HG03378 (cell line): ENCODE data around the gene ADAMTS12.
"Not testable (repeated sequence)": the region's sequence is repeated elsewhere in the genome, so short reads cannot be mapped to it uniquely, and the experiment has no call there.

Experiments
- ATAC-seq: cut with Tn5 transposase; IDR thresholded peaks from one replicate; pipeline ENCODE4 v1.9.1; 2021; ENCODE audit warnings: mild to moderate bottlenecking, moderate library complexity; ENCODE audit not compliant: unreplicated experiment

ADAMTS12 gene

GRCh38 chr5:33538201-33538600 lies 353.6 kb downstream of the ADAMTS12 start:
- no peak for ATAC-seq

GRCh38 chr5:33537240-33537639 lies 354.6 kb downstream of the ADAMTS12 start:
- ATAC-seq: no peak

GRCh38 chr5:33536802-33537201 lies 355.0 kb downstream of the ADAMTS12 start:
- no peak for ATAC-seq

GRCh38 chr5:33531824-33532223 lies 360.0 kb downstream of the ADAMTS12 start:
- ATAC-seq: no peak

- ATAC-seq: no peak
Observed at GRCh38 chr5:33531037-33531298, 360.8 kb downstream of the ADAMTS12 start.

GRCh38 chr5:33530183-33531036 lies 361.4 kb downstream of the ADAMTS12 start:
- ATAC-seq: no peak

GRCh38 chr5:33527696-33528095 lies 364.1 kb downstream of the ADAMTS12 start:
- no peak for ATAC-seq

- no peak for ATAC-seq
Observed at GRCh38 chr5:33526755-33527154, 365.0 kb downstream of the ADAMTS12 start.

- ATAC-seq: no peak
Observed at GRCh38 chr5:33524476-33524875, 367.3 kb downstream of the ADAMTS12 start.

GRCh38 chr5:33523208-33523771 lies 368.5 kb downstream of the ADAMTS12 start:
- ATAC-seq: no peak

- no peak for ATAC-seq
Observed at GRCh38 chr5:33516421-33516820, 375.4 kb downstream of the ADAMTS12 start.

GRCh38 chr5:33515366-33515765 lies 376.4 kb downstream of the ADAMTS12 start:
- ATAC-seq: not testable (repeated sequence)

GRCh38 chr5:33513462-33514185 lies 378.2 kb downstream of the ADAMTS12 start:
- ATAC-seq: no peak

GRCh38 chr5:33509036-33509435 lies 382.8 kb downstream of the ADAMTS12 start:
- ATAC-seq: no peak

- ATAC-seq: no peak
Observed at GRCh38 chr5:33507426-33507825, 384.4 kb downstream of the ADAMTS12 start.

- no peak for ATAC-seq
Observed at GRCh38 chr5:33504570-33504969, 387.2 kb downstream of the ADAMTS12 start.

GRCh38 chr5:33501899-33502298 lies 389.9 kb downstream of the ADAMTS12 start:
- no peak for ATAC-seq

- no peak for ATAC-seq
Observed at GRCh38 chr5:33501260-33501659, 390.5 kb downstream of the ADAMTS12 start.

- ATAC-seq: no peak
Observed at GRCh38 chr5:33494466-33494865, 397.3 kb downstream of the ADAMTS12 start.

GRCh38 chr5:33491941-33492340 lies 399.8 kb downstream of the ADAMTS12 start:
- no peak for ATAC-seq

- no peak for ATAC-seq
Observed at GRCh38 chr5:33490071-33490665, 401.6 kb downstream of the ADAMTS12 start.
